ENCODE data around the gene FN1.

DNA sequence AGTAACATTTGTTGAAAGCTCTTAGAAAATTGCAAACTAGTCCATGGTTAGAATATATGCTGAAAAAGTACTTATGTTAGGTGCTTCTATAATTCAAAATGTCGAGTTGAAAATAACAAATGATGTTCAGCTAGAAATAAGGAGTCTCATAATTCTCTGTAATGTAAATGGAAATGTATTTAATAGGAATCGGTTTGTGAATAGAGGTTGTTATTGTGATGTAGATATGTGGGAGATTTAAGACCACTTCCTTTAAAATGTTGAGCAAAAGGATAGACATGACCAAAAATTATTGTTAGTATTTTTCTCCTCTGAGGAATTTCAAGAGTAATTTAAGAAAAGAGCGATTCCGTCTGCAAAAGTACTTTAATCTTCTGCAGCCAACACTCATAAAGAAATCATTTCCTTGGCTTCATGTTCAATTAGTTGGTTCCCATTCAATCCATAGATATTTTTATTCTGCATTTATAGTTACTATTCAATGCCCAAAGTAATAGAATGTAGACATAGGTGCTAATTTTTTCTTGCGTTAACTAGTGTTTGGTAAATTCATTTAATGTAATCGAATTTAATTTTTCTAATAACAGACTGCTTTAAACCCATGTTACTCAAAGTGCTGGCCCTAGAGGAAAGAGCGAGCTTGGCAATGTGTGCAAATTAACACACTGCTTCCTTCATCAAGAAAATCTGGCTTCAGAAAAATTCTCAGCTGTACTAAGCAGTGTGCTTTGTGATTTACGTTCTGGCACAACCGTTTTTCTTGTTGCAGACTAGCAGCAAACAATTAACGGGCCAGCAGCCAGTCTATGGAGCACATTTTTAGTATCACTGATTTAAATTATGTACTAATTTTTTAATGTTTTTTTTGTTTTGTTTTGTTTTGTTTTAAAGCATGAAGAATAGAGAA, 32.2 kb downstream of the FN1 start:
- TF ChIP-seq, protein P1, sequence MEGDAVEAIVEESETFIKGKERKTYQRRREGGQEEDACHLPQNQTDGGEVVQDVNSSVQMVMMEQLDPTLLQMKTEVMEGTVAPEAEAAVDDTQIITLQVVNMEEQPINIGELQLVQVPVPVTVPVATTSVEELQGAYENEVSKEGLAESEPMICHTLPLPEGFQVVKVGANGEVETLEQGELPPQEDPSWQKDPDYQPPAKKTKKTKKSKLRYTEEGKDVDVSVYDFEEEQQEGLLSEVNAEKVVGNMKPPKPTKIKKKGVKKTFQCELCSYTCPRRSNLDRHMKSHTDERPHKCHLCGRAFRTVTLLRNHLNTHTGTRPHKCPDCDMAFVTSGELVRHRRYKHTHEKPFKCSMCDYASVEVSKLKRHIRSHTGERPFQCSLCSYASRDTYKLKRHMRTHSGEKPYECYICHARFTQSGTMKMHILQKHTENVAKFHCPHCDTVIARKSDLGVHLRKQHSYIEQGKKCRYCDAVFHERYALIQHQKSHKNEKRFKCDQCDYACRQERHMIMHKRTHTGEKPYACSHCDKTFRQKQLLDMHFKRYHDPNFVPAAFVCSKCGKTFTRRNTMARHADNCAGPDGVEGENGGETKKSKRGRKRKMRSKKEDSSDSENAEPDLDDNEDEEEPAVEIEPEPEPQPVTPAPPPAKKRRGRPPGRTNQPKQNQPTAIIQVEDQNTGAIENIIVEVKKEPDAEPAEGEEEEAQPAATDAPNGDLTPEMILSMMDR (IDR thresholded peaks at IDR 0.05) = no peak
- no peak for TF ChIP-seq EP300 (IDR thresholded peaks at IDR 0.05)
- no peak for TF ChIP-seq POLR2A (IDR thresholded peaks at IDR 0.05)
